ENCODE measurements around the gene ARMC8. TPM values are rescaled to one million over a fixed set of nuclear protein-coding genes. Genes with fewer than 3 reads are reported as not detected.

The ARMC8 gene, protein sequence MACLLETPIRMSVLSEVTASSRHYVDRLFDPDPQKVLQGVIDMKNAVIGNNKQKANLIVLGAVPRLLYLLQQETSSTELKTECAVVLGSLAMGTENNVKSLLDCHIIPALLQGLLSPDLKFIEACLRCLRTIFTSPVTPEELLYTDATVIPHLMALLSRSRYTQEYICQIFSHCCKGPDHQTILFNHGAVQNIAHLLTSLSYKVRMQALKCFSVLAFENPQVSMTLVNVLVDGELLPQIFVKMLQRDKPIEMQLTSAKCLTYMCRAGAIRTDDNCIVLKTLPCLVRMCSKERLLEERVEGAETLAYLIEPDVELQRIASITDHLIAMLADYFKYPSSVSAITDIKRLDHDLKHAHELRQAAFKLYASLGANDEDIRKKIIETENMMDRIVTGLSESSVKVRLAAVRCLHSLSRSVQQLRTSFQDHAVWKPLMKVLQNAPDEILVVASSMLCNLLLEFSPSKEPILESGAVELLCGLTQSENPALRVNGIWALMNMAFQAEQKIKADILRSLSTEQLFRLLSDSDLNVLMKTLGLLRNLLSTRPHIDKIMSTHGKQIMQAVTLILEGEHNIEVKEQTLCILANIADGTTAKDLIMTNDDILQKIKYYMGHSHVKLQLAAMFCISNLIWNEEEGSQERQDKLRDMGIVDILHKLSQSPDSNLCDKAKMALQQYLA
- 95.7 TPM for total RNA-seq

GRCh38 chr3:138187296-138188012 is at the start of gene ARMC8:
Gene ARMC8, plus strand, starts transcription at chr3:138187301. Its CDS starts 254 bp downstream, at chr3:138187555.

GRCh38 chr3:138174421-138175131 is 12.5 kb upstream of the ARMC8 start, which contains the start of gene DBR1:
Gene DBR1, minus strand, starts transcription at chr3:138174921. Its CDS starts 126 bp downstream, at chr3:138174795.

DNA sequence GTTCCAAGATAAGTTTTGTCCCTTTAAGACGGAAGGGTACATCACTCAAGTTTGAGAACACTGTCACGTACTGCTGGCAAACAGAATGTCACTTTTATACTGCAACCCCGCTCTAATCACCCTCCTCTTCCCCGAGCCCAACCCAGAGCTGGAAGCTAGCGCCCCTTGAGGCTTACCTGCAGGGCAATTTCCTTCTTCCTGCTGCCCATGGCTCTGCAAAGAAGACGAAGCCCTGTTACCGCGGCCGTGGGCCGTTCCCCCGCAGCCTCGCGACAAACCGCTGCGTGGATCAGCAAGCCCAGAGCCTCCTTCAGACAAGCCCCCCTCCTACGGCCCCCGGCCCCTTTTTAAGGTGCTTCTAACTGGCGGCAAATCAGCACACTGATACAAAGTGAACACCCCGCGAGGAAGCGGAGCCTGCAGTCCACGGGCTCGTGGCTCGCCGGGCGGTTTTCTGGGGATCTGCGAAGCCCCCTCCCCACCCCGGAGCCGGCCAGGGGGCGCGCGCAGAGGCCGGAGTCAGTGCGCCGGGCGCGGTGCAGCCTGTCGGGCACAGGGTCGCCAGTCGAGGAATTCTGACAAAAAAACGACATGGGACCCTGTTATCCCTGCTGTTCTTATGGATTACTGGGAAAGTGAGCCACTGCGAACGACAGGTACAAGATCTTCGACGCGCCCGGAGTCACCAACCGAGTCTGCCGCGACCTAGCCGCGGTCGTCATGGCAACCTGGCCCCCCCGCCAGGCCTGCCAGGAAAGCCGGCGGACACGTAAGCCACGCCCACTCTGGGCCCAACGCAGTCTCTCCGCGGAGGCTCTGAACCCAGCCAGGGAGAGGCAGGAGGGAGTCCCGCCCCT is 142.3 kb downstream of the ARMC8 start, which contains the start of gene NME9:
Gene NME9, minus strand, starts transcription at position 725 of the 857 bp plus-strand sequence. Its CDS starts 516 bp downstream, at position 209.

Other genes starting within 250 kb of the ARMC8 start
- not detected for gene CLDN18, start 177.1 kb upstream of the ARMC8 start, total RNA-seq
- gene DZIP1L, start 71.7 kb upstream of the ARMC8 start, total RNA-seq: 43.1 TPM
- gene A4GNT, start 54.9 kb upstream of the ARMC8 start, total RNA-seq: 0.33 TPM
- 24.7 TPM for gene DBR1, start 12.4 kb upstream of the ARMC8 start, total RNA-seq
- 2.6 TPM for gene NME9, start 142.6 kb downstream of the ARMC8 start, total RNA-seq
- 30.2 TPM for gene MRAS, start 161.3 kb downstream of the ARMC8 start, total RNA-seq
- gene ESYT3, start 247.3 kb downstream of the ARMC8 start, total RNA-seq: 3.6 TPM